Ectodermal cell (in vitro differentiated cells): ENCODE results near the gene GALNT13.

ENCODE experiments used
- H3K27ac ChIP-seq: 2 replicates; pipeline ENCODE4 v1.7.0; 2013; ENCODE audit warnings: mild to moderate bottlenecking, low read depth, low read length; ENCODE audit not compliant: insufficient read depth, poor library complexity, severe bottlenecking
- H3K27me3 ChIP-seq: 2 replicates; pipeline ENCODE4 v1.7.0; 2013; ENCODE audit warnings: mild to moderate bottlenecking, low read length; ENCODE audit not compliant: insufficient read depth, control insufficient read depth, poor library complexity, severe bottlenecking
- H3K36me3 ChIP-seq: one replicate; pipeline ENCODE4 v1.7.0; 2013; ENCODE audit warnings: low read length; ENCODE audit not compliant: control insufficient read depth, insufficient read depth
- H3K4me1 ChIP-seq: one replicate; pipeline ENCODE4 v1.7.0; 2013; ENCODE audit warnings: low read length; ENCODE audit not compliant: control insufficient read depth, insufficient read depth
- H3K4me3 ChIP-seq: 2 replicates; pipeline ENCODE4 v1.7.0; 2013; ENCODE audit warnings: low read depth, low read length, control low read depth; ENCODE audit not compliant: insufficient read depth
- H3K9me3 ChIP-seq: 2 replicates; pipeline ENCODE4 v1.7.0; 2013; ENCODE audit warnings: mild to moderate bottlenecking, low read length, moderate library complexity; ENCODE audit not compliant: control insufficient read depth
- WGBS, 2 experiments: methylation state at CpG; one replicate each; pipeline ENCODE4 v1.1.7; 2013; ENCODE audit warnings: missing lambda C conversion rate in 2 of 2; 5-methylcytosine and 5-hydroxymethylcytosine counted together

The GALNT13 gene

DNA sequence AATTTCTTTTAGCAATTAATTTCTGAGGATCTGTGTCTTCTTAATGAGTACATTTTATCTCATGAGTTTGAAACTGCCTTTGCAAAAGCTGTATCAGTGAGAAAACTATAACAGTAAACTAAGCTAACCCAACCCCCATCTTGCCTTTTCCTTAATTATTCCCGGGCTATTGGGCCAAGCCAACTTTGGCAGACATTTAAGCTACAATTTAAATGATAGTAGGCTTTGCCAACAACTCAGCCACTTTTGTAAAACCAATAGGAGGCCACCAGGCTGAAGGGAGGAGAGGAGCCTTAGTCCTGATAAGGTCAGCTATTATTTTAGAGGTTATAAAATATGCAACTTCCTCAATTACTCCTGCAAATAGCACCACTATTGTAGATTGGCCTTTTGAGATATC is 608.8 kb downstream of the GALNT13 start:
- WGBS, 2 experiments, result 60 to 73% methylated on average over 1 of the region's 1 CpG
- Histone ChIP-seq H3K9me3 (no peaks in the 10 kb centered on the region), H3K4me1 (no peaks in the 10 kb centered on the region), H3K4me3 (no peak overlapping the region), H3K27me3 (no peaks in the 10 kb centered on the region), H3K36me3 (no peaks in the 10 kb centered on the region), H3K27ac (no peak overlapping the region)

DNA sequence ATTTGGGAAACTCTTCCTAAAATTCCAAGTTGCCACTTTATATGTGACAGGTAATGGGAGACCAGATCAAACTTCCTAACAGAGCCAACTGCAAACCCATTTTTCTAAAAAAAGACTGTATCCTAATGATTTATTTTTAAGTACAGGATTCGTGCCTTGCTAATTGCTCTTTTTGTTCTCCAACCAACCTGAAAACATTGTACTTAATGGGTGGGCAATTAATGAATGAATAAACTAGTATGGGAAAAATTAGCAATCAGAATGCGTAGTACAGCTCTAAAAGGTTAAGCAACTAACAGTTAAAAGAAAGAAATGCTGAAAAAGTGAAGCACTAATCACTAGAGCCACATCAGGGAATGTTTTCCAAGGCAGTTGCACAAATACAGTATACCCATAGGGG is 609.6 kb downstream of the GALNT13 start:
- 88% methylated on average over 2 of the region's 2 CpGs for WGBS, 2 experiments
- no peak overlapping the region for H3K4me3 ChIP-seq
- no peaks in the 10 kb centered on the region for H3K27me3 ChIP-seq
- no peaks in the 10 kb centered on the region for H3K9me3 ChIP-seq
- no peak overlapping the region for H3K27ac ChIP-seq
- H3K4me1 ChIP-seq, result no peaks in the 10 kb centered on the region
- H3K36me3 ChIP-seq, result no peaks in the 10 kb centered on the region

DNA sequence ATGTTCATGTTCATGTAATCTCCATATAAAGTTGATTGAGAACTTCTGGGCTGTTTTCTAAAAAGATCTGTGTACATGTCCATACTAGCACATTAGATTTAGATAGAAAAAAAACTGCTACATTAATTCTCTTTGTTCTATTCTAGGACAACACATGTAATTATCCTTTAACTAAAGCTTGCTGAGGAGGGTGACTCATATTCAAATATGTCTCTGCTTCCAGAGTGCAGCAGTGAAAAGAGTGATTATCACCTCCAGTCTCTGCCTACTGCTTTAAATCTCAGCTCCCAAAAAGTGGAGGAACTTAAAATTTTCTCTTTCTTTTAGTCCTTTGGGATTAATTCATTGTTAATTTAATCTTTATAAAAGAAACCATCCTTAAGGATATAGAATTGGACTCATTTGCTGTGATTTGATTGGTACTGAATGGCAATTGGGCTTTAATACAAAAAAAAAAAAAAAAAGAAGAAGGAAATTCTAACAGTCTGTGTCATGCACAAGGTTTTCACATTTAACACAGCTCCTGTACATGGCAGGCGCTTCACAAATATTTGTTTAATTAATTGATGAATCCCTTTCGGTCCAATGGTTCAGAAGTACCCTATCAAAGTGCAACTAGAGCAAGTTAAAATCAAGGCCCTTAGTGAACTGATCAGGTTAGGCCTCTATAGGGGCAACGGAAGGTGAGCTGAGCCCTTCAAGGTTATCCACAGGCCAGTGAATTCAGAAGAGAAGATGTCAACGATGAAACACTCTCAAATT is 612.8 kb downstream of the GALNT13 start:
- H3K4me1 ChIP-seq, result no peaks in the 10 kb centered on the region
- H3K9me3 ChIP-seq, result no peaks in the 10 kb centered on the region
- no peak overlapping the region for H3K27ac ChIP-seq
- H3K36me3 ChIP-seq, result no peaks in the 10 kb centered on the region
- no peaks in the 10 kb centered on the region for H3K27me3 ChIP-seq
- H3K4me3 ChIP-seq, result no peak overlapping the region
- WGBS, 2 experiments, result 91% methylated on average over 4 of the region's 4 CpGs

DNA sequence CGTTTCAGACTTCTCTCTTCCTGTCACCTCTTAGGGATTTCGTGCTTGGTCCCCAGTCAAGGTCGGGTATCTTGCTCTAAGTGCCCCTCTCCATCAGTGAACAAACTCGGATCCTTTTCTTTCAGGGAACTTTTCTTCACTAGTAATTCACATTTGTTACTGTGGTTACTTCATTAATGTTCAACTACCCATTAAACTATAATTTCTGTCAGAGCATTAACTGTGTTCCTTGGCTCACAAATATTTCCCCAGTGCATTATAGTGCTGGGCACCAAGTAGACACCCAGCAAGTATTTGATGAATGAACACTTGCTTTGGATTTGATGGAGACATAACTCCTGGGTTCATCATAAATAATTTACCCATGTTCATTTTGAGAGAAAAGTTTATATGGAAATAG is 617.1 kb downstream of the GALNT13 start:
- Histone ChIP-seq H3K4me1 (no peaks in the 10 kb centered on the region), H3K9me3 (no peaks in the 10 kb centered on the region), H3K4me3 (no peak overlapping the region), H3K27ac (no peak overlapping the region), H3K27me3 (no peaks in the 10 kb centered on the region), H3K36me3 (no peaks in the 10 kb centered on the region)
- 73 to 91% methylated on average over 4 of the region's 4 CpGs for WGBS, 2 experiments

GRCh38 chr2:154489266-154489858 is 617.6 kb downstream of the GALNT13 start:
- Histone ChIP-seq H3K27me3 (no peaks in the 10 kb centered on the region), H3K4me1 (no peaks in the 10 kb centered on the region), H3K9me3 (no peaks in the 10 kb centered on the region), H3K36me3 (no peaks in the 10 kb centered on the region), H3K27ac (no peak overlapping the region), H3K4me3 (no peak overlapping the region)
- 95 to 97% methylated on average over 3 of the region's 3 CpGs for WGBS, 2 experiments

DNA sequence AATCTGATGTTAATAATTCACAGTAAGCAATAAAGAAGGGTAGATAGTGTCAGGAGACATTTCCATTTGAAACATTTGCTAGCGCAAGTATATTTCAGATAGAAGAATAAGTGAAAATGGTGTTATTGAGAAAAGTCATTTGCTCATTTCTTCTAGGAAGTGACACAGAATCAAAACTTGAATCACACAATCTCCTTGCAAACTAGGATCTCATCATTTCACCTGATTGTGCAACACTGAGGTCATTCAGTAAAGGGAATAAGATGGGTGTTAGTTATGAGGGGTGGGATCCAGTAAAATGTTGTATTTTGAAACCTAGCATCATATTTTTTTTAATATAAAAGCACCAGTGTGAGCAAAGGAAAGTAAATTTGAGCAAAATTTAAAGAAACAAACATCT is 618.8 kb downstream of the GALNT13 start:
- Histone ChIP-seq H3K4me1 (no peaks in the 10 kb centered on the region), H3K27ac (no peak overlapping the region), H3K36me3 (no peaks in the 10 kb centered on the region), H3K27me3 (no peaks in the 10 kb centered on the region), H3K9me3 (no peaks in the 10 kb centered on the region), H3K4me3 (no peak overlapping the region)
- 100% methylated on average over 1 of the region's 1 CpG for WGBS, 2 experiments

DNA sequence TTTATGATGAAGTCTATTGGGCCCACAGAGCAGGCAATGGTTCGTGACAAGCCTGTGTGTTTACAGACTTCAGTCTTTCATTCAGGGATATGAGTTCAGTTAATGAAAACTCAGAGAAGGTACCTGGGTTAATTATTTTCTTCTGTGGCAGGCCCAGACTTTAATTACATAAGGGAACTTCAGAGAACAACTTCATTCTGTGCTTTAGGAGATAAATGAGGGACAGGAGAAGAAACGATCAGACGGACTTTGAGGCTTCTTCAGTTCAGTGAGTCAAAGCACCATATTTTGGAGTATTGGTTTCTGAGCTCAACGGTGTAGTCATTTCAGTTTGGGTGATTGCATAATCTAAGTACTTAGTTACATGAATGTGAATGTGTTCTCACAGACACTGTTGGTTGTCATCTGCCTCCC is 623.7 kb downstream of the GALNT13 start:
- 95 to 96% methylated on average over 4 of the region's 4 CpGs for WGBS, 2 experiments
- H3K27ac ChIP-seq, result no peak overlapping the region
- H3K9me3 ChIP-seq, result no peaks in the 10 kb centered on the region

DNA sequence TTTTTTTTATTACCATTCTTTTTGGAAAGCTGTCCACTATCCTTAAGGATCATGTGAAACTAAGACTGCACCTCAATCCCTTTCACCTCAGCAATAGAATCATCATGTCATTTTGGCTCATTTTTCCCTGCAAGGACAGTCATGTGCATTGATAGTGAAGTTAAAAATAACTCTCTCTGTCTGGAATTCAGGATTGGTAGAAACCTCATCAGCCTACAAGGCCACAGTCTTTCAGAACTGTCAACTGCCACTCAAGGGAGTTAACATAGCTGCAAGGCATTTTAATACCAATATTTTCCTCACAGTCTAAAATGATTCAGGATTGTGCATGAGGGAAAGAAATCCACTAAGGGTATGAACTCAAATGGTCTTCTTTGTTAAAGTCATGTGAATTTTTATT is 625.3 kb downstream of the GALNT13 start:
- Histone ChIP-seq H3K27ac (no peak overlapping the region), H3K4me1 (no peaks in the 10 kb centered on the region), H3K27me3 (no peaks in the 10 kb centered on the region), H3K4me3 (no peak overlapping the region), H3K36me3 (no peaks in the 10 kb centered on the region), H3K9me3 (no peaks in the 10 kb centered on the region)

More for the DNA sequence above, 623.7 kb downstream of the GALNT13 start:
- H3K27me3 ChIP-seq, result no peaks in the 10 kb centered on the region
- no peak overlapping the region for H3K4me3 ChIP-seq
- H3K4me1 ChIP-seq, result no peaks in the 10 kb centered on the region
- H3K36me3 ChIP-seq, result no peaks in the 10 kb centered on the region
